Measurements from ENCODE around the gene AQP2. TPM values are rescaled to one million over a fixed set of nuclear protein-coding genes. Genes with fewer than 3 reads are reported as not detected.
"Not testable (repeated sequence)": the region's sequence is repeated elsewhere in the genome, so short reads cannot be mapped to it uniquely, and the experiment has no call there.

Gene AQP2
- total and polyA plus RNA-seq, 2 of the 13 experiments (the other 11 are each of a cell fraction or from before 2014, with no cell fraction given) = not detected

DNA sequence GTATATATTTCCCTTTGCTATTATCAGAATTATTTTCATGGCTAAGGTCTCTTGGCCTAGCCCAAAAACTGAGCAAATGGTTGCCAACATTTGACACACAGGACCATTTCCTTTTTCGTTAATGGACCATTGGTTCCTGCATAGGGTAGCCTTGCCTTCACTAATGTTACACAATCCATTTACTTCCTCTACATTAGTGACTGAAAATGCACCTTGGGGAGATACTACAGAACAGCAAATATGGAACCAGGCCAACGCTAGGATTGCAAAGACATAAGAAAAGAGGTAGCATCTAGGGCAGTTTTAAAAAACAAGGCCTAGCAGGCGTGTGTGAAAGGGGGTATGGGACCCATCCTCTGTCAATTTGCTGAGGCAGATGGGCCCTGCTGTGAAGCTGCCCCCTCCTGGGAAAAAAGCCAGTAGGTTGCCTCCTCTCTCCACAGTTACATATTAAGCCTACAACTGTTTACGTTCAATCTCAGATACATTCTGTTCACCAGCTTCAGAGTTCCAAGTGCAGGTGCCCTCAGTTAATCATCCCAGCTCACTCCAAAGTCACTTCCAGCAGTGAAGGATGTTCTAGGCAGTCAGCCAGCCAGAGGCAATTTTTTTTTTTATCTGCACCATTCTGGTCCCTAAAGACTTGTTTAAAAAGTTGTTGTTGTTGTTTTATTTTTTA lies 37.2 kb downstream of the AQP2 start (continued):
- TF ChIP-seq, protein P1, sequence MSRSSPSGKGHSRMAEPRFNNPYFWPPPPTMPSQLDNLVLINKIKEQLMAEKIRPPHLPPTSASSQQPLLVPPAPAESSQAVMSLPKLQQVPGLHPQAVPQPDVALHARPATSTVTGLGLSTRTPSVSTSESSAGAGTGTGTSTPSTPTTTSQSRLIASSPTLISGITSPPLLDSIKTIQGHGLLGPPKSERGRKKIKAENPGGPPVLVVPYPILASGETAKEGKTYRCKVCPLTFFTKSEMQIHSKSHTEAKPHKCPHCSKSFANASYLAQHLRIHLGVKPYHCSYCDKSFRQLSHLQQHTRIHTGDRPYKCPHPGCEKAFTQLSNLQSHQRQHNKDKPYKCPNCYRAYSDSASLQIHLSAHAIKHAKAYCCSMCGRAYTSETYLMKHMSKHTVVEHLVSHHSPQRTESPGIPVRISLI (CRISPR knock-in tag; IDR thresholded peaks at IDR 0.05; ENCODE audit: borderline replicate concordance) = peak; percentile 62; the same call in 1 of the 2 replicates
- TF ChIP-seq TARDBP (CRISPR knock-in tag; IDR thresholded peaks at IDR 0.05) = 0 out of 2 replicates have a peak, but pooled peaks have one; percentile 23
- TF ChIP-seq, protein P2, sequence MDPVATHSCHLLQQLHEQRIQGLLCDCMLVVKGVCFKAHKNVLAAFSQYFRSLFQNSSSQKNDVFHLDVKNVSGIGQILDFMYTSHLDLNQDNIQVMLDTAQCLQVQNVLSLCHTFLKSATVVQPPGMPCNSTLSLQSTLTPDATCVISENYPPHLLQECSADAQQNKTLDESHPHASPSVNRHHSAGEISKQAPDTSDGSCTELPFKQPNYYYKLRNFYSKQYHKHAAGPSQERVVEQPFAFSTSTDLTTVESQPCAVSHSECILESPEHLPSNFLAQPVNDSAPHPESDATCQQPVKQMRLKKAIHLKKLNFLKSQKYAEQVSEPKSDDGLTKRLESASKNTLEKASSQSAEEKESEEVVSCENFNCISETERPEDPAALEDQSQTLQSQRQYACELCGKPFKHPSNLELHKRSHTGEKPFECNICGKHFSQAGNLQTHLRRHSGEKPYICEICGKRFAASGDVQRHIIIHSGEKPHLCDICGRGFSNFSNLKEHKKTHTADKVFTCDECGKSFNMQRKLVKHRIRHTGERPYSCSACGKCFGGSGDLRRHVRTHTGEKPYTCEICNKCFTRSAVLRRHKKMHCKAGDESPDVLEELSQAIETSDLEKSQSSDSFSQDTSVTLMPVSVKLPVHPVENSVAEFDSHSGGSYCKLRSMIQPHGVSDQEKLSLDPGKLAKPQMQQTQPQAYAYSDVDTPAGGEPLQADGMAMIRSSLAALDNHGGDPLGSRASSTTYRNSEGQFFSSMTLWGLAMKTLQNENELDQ (CRISPR knock-in tag; IDR thresholded peaks at IDR 0.05; ENCODE audit: borderline replicate concordance) = no peak
- TF ChIP-seq HNF4A (CRISPR knock-in tag; IDR thresholded peaks at IDR 0.05) = peak; percentile 49; the same call in 1 of the 2 replicates
- no peak for TF ChIP-seq FOXK2 (IDR thresholded peaks at IDR 0.05)
- 0 out of 2 replicates have a peak, but pooled peaks have one; percentile 44 for TF ChIP-seq TOPORS (CRISPR knock-in tag; IDR thresholded peaks at IDR 0.05)
- TF ChIP-seq, protein P3, sequence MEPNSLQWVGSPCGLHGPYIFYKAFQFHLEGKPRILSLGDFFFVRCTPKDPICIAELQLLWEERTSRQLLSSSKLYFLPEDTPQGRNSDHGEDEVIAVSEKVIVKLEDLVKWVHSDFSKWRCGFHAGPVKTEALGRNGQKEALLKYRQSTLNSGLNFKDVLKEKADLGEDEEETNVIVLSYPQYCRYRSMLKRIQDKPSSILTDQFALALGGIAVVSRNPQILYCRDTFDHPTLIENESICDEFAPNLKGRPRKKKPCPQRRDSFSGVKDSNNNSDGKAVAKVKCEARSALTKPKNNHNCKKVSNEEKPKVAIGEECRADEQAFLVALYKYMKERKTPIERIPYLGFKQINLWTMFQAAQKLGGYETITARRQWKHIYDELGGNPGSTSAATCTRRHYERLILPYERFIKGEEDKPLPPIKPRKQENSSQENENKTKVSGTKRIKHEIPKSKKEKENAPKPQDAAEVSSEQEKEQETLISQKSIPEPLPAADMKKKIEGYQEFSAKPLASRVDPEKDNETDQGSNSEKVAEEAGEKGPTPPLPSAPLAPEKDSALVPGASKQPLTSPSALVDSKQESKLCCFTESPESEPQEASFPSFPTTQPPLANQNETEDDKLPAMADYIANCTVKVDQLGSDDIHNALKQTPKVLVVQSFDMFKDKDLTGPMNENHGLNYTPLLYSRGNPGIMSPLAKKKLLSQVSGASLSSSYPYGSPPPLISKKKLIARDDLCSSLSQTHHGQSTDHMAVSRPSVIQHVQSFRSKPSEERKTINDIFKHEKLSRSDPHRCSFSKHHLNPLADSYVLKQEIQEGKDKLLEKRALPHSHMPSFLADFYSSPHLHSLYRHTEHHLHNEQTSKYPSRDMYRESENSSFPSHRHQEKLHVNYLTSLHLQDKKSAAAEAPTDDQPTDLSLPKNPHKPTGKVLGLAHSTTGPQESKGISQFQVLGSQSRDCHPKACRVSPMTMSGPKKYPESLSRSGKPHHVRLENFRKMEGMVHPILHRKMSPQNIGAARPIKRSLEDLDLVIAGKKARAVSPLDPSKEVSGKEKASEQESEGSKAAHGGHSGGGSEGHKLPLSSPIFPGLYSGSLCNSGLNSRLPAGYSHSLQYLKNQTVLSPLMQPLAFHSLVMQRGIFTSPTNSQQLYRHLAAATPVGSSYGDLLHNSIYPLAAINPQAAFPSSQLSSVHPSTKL (CRISPR knock-in tag; IDR thresholded peaks at IDR 0.05) = 0 out of 2 replicates have a peak, but pooled peaks have one; percentile 15
- peak; percentile 26; the same call in 1 of the 2 replicates for TF ChIP-seq ZNF607 (CRISPR knock-in tag; IDR thresholded peaks at IDR 0.05; ENCODE audit: borderline replicate concordance)

DNA sequence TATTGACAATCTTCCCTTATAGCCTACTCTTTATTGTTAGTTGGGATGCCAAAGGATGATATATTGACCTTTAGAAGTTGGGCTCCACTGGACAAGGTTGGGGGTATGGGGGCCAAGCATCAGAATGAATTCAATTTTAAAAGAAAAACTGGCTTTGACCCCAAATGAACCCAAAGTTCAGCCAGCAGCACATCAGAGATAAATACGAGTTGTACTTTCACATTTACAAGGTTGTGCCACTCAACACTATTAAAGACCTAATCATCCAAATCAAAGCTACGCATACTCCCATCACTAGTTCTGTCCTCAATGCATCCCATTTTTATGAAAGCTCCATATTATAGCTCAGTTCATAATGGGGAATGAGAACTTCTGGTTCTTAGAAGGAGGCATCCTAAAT lies 38.9 kb downstream of the AQP2 start:
- Histone ChIP-seq H3K4me1 (ENCODE audit: insufficient read depth, low read length) (peaks cover 23% of the 10 kb centered on the region), H3K36me3 (replicated peaks in 1 of 2; ENCODE audit: control insufficient read depth in 1 of 2, insufficient read depth in 2 of 2, low read length in 2 of 2) (peaks cover 18 to 24% of the 10 kb centered on the region in 2 experiments)
- intact Hi-C loops (cut with micrococcal nuclease; ENCODE audit: unreplicated experiment); H3K27me3 ChIP-seq (ENCODE audit: control insufficient read depth in 1 of 2, insufficient read depth in 2 of 2, low read length in 2 of 2); H3K9ac ChIP-seq (ENCODE audit: insufficient read depth, low read depth, low read length); H3K27ac ChIP-seq (ENCODE audit: extremely low read length, insufficient read depth, low read length); H3K79me2 ChIP-seq (ENCODE audit: insufficient read depth, low read length); in situ Hi-C loops (cut with HindIII; ENCODE audit: extremely low pct_ligation_motif_present, low pct_unique_long_range_greater_than_20kb); CTCF ChIA-PET (ENCODE audit: low intra/inter-chr PET ratio, low total read pairs); H3K9me3 ChIP-seq (ENCODE audit: low read length); POLR2A ChIA-PET; DNase-seq (ENCODE audit: low spot score); H3K4me2 ChIP-seq (ENCODE audit: low read depth, low read length); FAIRE-seq; H4K20me1 ChIP-seq (ENCODE audit: insufficient read depth, low read length); H3K4me3 ChIP-seq (replicated peaks in 1 of 3; ENCODE audit: insufficient read depth in 1 of 3, low read depth in 2 of 3, low read length in 3 of 3); H2AFZ ChIP-seq (ENCODE audit: low read length); ATAC-seq: not testable (repeated sequence)
- WGBS (ENCODE audit: low lambda C conversion rate) = 100% methylated on average over 2 of the region's 2 CpGs
- TSS peak; percentile 39 for BruUV-seq (replicated peaks)

All from HepG2 (cell line).